Left lung (tissue), 10 donors: ENCODE measurements around the gene TRUB2. TPM values are rescaled to one million over a fixed set of nuclear protein-coding genes. Genes with fewer than 3 reads are reported as not detected.

Experiments used
- ATAC-seq: fragments of 200-7000 bp; cut with Tn5 transposase; one replicate; pipeline ENCODE4 v1.9.1; 2020; ENCODE audit warnings: moderate library complexity
- DNase-seq, 4 donors: peaks; one replicate each; pipeline ENCODE4 v3.0.0-alpha.2; 2013 to 2020
- H3K27ac ChIP-seq, 2 donors: fragments of 200-600 bp; sonication (generic) in 1 of 2; one replicate each; pipeline versions ENCODE4 v1.5.0 to v1.8.0; 2020 to 2021
- H3K27me3 ChIP-seq, 2 donors: fragments of 200-600 bp; sonication (generic) in 1 of 2; one replicate each; pipeline versions ENCODE4 v1.5.0 to v1.8.0; 2020 to 2021
- H3K36me3 ChIP-seq, 2 donors: fragments of 200-600 bp; sonication (generic) in 1 of 2; one replicate each; pipeline versions ENCODE4 v1.5.0 to v1.8.0; 2020 to 2021
- H3K4me1 ChIP-seq, 2 donors: fragments of 200-600 bp; one replicate each; pipeline ENCODE4 v1.8.0; 2021
- H3K4me3 ChIP-seq, 2 donors: fragments of 200-600 bp; sonication (generic) in 1 of 2; one replicate each; pipeline versions ENCODE4 v1.5.0 to v1.8.0; 2020 to 2021; ENCODE audit warnings: mild to moderate bottlenecking in 1 of 2
- H3K9me3 ChIP-seq, 2 donors: fragments of 200-600 bp; sonication (generic) in 1 of 2; one replicate each; pipeline versions ENCODE4 v1.5.0 to v1.8.0; 2020 to 2021
- CTCF ChIP-seq, 2 donors: fragments of 200-600 bp; sonication (generic) in 1 of 2; IDR thresholded peaks; one replicate each; pipeline versions ENCODE4 v1.5.0 to v1.8.0; 2021; ENCODE audit warnings: antibody characterized with exemption in 2 of 2
- intact Hi-C, 2 donors: fragments of 100-400 bp; cut with DNase I; formaldehyde crosslinking; loops; one replicate each; pipeline versions ENCODE4 v1.11.2 to v1.14.2; 2022
- polyA plus RNA-seq, 6 donors: library from polyadenylated mRNA; unstranded; fragments of 120-200 nt; gene quantifications; one replicate each; pipeline ENCODE4 v1.2.1, GENCODE V29; 2013; ENCODE audit not compliant: insufficient read length in 6 of 6
- total RNA-seq, 2 donors: library from RNA; stranded (reverse); fragmentation: NEBNext Ultra II Directional; extraction: Animal tissue kit (Norgen Biotek cat#: 25700); gene quantifications; one replicate each; pipeline ENCODE4 v1.2.1, GENCODE V29; 2021
- donor health status: DM: no; HTN: yes; CAD: no.
- donor health status: DM: no; HTN: no; CAD: no.

Gene TRUB2
- total and polyA plus RNA-seq, 8 donors = 23.0 to 34.6 (median 32.6) TPM

GRCh38 chr9:128266868-128267590, 55.2 kb downstream of the TRUB2 start:
- Histone ChIP-seq H3K4me3 (no peak overlapping the region), H3K36me3 (peaks cover 0 to 90% of the 10 kb centered on the region in 2 donors), H3K9me3 (no peaks in the 10 kb centered on the region), H3K4me1 (no peaks in the 10 kb centered on the region), H3K27me3 (no peaks in the 10 kb centered on the region), H3K27ac (no peak overlapping the region)
- DNase-seq (no peak), ATAC-seq (no peak)
- TF ChIP-seq CTCF (IDR thresholded peaks at IDR 0.05) = no peak
- intact Hi-C loops = no loop called here

- Histone ChIP-seq H3K4me1 (no peaks in the 10 kb centered on the region), H3K36me3 (peaks cover 0 to 92% of the 10 kb centered on the region in 2 donors), H3K27me3 (no peaks in the 10 kb centered on the region), H3K27ac (no peak overlapping the region), H3K9me3 (no peaks in the 10 kb centered on the region), H3K4me3 (no peak overlapping the region)
- ATAC-seq = no peak
- intact Hi-C loops = no loop called here
- TF ChIP-seq CTCF (IDR thresholded peaks at IDR 0.05) = no peak
- DNase-seq = no peak
Measured at GRCh38 chr9:128265348-128265847, 56.8 kb downstream of the TRUB2 start.

GRCh38 chr9:128262687-128263086, 59.6 kb downstream of the TRUB2 start:
- no peak overlapping the region for H3K4me3 ChIP-seq
- no peaks in the 10 kb centered on the region for H3K4me1 ChIP-seq
- peaks cover 0 to 100% of the 10 kb centered on the region in 2 donors for H3K36me3 ChIP-seq
- DNase-seq (no peak), ATAC-seq (no peak)
- no peak overlapping the region for H3K27ac ChIP-seq
- intact Hi-C loops = no loop called here
- no peaks in the 10 kb centered on the region for H3K27me3 ChIP-seq
- no peaks in the 10 kb centered on the region for H3K9me3 ChIP-seq
- TF ChIP-seq CTCF (IDR thresholded peaks at IDR 0.05) = no peak

GRCh38 chr9:128260340-128260739, 61.9 kb downstream of the TRUB2 start:
- H3K27me3 ChIP-seq = no peaks in the 10 kb centered on the region
- H3K27ac ChIP-seq = no peak overlapping the region
- DNase-seq = no peak
- intact Hi-C loops = no loop called here
- H3K36me3 ChIP-seq = peaks cover 0 to 100% of the 10 kb centered on the region in 2 donors
- no peak overlapping the region for H3K4me3 ChIP-seq
- no peaks in the 10 kb centered on the region for H3K4me1 ChIP-seq
- H3K9me3 ChIP-seq = no peaks in the 10 kb centered on the region
- no peak for ATAC-seq
- no peak for TF ChIP-seq CTCF (IDR thresholded peaks at IDR 0.05)

- ATAC-seq (no peak), DNase-seq (no peak)
- H3K27ac ChIP-seq = no peak overlapping the region
- no peaks in the 10 kb centered on the region for H3K27me3 ChIP-seq
- no peak overlapping the region for H3K4me3 ChIP-seq
- peaks cover 0 to 89% of the 10 kb centered on the region in 2 donors for H3K36me3 ChIP-seq
- no peaks in the 10 kb centered on the region for H3K9me3 ChIP-seq
- H3K4me1 ChIP-seq = no peaks in the 10 kb centered on the region
- intact Hi-C loops = no loop called here
- TF ChIP-seq CTCF (IDR thresholded peaks at IDR 0.05) = no peak
Measured at GRCh38 chr9:128259156-128259555, 63.1 kb downstream of the TRUB2 start.
